Mucosa of stomach (tissue), 1 donor: ENCODE results near the gene ELOVL6.
"Not testable (repeated sequence)": the region's sequence is repeated elsewhere in the genome, so short reads cannot be mapped to it uniquely, and the experiment has no call there.

Experiments
- H3K27me3 ChIP-seq: one replicate; pipeline ENCODE4 v1.7.0; 2013; ENCODE audit warnings: mild to moderate bottlenecking, low read length; ENCODE audit not compliant: control insufficient read depth, insufficient read depth
- H3K36me3 ChIP-seq: one replicate; pipeline ENCODE4 v1.7.0; 2013; ENCODE audit warnings: low read length; ENCODE audit not compliant: control insufficient read depth, insufficient read depth
- H3K4me1 ChIP-seq: one replicate; pipeline ENCODE4 v1.7.0; 2013; ENCODE audit warnings: mild to moderate bottlenecking, low read length; ENCODE audit not compliant: control insufficient read depth, insufficient read depth
- H3K4me3 ChIP-seq: one replicate; pipeline ENCODE4 v1.7.0; 2013; ENCODE audit warnings: low read length
- H3K9ac ChIP-seq: one replicate; pipeline ENCODE4 v1.7.0; 2013; ENCODE audit warnings: mild to moderate bottlenecking, low read length, moderate library complexity
- H3K9me3 ChIP-seq: one replicate; pipeline ENCODE4 v1.7.0; 2013; ENCODE audit warnings: mild to moderate bottlenecking, low read length, moderate library complexity; ENCODE audit not compliant: control insufficient read depth
- donor health status: Pancreatic carcinoma.

The ELOVL6 gene

DNA sequence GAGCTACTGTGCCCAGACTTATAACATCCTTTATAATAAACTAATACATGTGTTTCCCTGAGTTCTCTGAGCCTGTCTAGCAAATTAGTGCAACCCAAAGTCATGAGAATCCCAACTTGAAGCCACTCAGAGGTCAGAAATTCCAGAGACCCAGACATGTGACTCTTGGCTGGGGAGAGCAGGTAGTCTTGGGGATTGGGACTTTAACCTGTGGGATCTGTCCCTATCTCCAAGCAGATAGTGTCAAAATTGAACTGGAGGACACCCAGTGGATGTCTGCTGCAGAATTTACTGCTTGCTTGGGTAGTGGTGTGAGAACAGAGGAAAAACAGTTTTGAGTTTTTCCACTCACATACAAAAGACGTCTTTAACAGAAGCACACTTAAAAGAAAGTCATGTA is 26.4 kb downstream of the ELOVL6 start:
- Histone ChIP-seq H3K4me3 (no peak overlapping the region), H3K9me3 (no peaks in the 10 kb centered on the region), H3K36me3 (no peaks in the 10 kb centered on the region), H3K4me1 (peaks cover 15% of the 10 kb centered on the region), H3K27me3 (no peaks in the 10 kb centered on the region), H3K9ac (no peak overlapping the region)

DNA sequence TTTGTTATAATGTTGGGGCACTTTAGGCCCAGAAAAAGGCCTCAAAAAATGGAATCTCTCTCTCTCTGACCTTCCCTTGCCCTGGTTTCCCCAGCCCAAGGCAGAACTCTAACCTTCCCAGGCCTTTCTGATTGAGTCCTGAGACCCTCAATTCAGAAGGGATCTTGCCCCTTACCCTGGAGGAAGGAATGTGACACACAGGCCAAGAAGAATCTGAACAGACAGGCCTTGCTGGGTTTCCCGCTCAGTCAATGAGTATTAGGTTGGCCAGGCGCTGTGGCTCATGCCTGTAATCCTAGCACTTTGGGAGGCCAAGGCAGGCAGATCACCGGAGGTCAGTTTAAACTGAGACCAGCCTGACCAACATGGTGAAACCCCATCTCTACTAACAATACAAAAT is 27.6 kb downstream of the ELOVL6 start:
- H3K4me3 ChIP-seq = no peak overlapping the region
- no peak overlapping the region for H3K9ac ChIP-seq
- no peaks in the 10 kb centered on the region for H3K9me3 ChIP-seq
- no peaks in the 10 kb centered on the region for H3K27me3 ChIP-seq
- peaks cover 21% of the 10 kb centered on the region for H3K4me1 ChIP-seq
- no peaks in the 10 kb centered on the region for H3K36me3 ChIP-seq

DNA sequence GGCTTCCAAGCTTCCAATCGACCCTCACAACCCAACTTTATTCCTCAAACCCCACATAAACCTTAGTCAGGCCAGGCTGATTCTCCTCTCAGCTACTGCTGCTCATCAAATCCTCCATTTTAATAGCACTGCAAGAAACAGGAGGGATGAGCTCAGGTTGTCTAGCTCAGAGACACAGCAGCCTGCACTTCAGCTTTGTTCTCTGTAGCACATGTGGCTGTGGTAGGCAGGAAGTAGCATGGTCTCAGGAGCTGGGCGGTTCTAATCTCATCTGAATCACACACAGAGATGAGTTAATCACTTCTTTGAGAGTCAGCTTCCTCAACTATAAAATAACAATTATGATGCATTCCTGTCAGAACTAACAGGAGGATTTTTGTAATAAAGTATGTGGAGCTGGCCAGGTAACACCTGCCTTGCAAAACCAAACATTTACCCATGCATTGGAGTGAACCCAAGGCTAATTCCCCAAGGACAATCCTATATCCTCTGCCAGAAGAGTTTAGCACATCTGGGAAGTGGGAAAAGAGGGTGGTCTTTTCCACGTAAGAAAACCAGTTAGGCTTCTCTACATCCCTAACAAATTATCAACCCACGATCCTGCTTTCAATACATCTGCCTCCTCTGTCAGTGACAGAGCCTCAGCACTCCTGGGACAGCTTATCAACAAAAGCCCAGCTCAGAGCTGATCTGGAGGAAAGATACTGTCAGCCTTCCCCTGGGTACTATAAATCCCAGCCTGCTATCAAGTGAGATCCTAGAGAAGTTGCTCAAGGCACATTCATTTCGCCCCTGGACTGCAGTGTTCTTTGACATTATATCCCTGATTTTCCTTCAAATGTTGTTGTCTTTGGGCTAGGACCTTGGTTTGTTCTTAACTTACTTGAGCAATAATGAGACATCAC is 32.8 kb downstream of the ELOVL6 start:
- Histone ChIP-seq H3K4me1 (peaks cover 36% of the 10 kb centered on the region), H3K9ac (no peak overlapping the region)

GRCh38 chr4:110164856-110165255 is 33.6 kb downstream of the ELOVL6 start:
- no peak overlapping the region for H3K9ac ChIP-seq
- no peaks in the 10 kb centered on the region for H3K9me3 ChIP-seq
- no peak overlapping the region for H3K4me3 ChIP-seq
- H3K4me1 ChIP-seq = peaks cover 44% of the 10 kb centered on the region
- no peaks in the 10 kb centered on the region for H3K27me3 ChIP-seq
- H3K36me3 ChIP-seq = no peaks in the 10 kb centered on the region

More for the DNA sequence above, 32.8 kb downstream of the ELOVL6 start:
- Histone ChIP-seq H3K36me3 (no peaks in the 10 kb centered on the region), H3K9me3 (no peaks in the 10 kb centered on the region), H3K27me3 (no peaks in the 10 kb centered on the region), H3K4me3 (no peak overlapping the region)

GRCh38 chr4:110164251-110164650 is 34.2 kb downstream of the ELOVL6 start:
- Histone ChIP-seq H3K9ac (no peak overlapping the region), H3K27me3 (no peaks in the 10 kb centered on the region), H3K36me3 (no peaks in the 10 kb centered on the region), H3K4me1 (peaks cover 44% of the 10 kb centered on the region), H3K9me3 (no peaks in the 10 kb centered on the region), H3K4me3 (no peak overlapping the region)

- H3K27me3 ChIP-seq = no peaks in the 10 kb centered on the region
- H3K4me3 ChIP-seq = no peak overlapping the region
- H3K9me3 ChIP-seq = no peaks in the 10 kb centered on the region
- no peaks in the 10 kb centered on the region for H3K36me3 ChIP-seq
- H3K9ac ChIP-seq = no peak overlapping the region
- peaks cover 44% of the 10 kb centered on the region for H3K4me1 ChIP-seq
Observed at GRCh38 chr4:110163327-110164069, 34.9 kb downstream of the ELOVL6 start.

- Histone ChIP-seq H3K9me3 (no peaks in the 10 kb centered on the region), H3K9ac (no peak overlapping the region), H3K27me3 (no peaks in the 10 kb centered on the region), H3K4me3 (no peak overlapping the region), H3K36me3 (no peaks in the 10 kb centered on the region), H3K4me1 (peaks cover 35% of the 10 kb centered on the region)
Observed at GRCh38 chr4:110160618-110161017, 37.8 kb downstream of the ELOVL6 start.

DNA sequence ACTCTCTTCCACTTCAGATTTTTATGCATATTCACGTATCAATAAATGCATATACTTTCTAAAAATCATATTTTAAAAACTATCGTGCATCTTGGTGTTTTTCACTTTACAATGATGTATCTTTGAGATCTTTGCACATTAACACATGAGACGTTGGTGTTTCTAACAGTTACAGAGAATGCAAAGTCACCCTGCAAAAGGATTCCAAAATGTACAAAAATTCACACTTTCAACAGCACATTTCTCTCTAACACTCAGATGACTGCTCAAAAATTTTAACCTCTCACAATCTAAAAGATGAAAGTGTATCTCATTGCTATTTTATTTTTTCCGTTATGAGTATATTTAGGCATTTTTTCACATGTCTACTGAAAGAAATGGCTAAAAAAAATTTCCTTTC is 38.9 kb downstream of the ELOVL6 start:
- Histone ChIP-seq H3K36me3 (no peaks in the 10 kb centered on the region), H3K9me3 (no peaks in the 10 kb centered on the region), H3K4me3 (no peak overlapping the region), H3K27me3 (no peaks in the 10 kb centered on the region), H3K4me1 (peaks cover 25% of the 10 kb centered on the region), H3K9ac (no peak overlapping the region)

- Histone ChIP-seq H3K36me3 (no peaks in the 10 kb centered on the region), H3K4me1 (peaks cover 8% of the 10 kb centered on the region), H3K4me3 (no peak overlapping the region), H3K9me3 (no peaks in the 10 kb centered on the region), H3K27me3 (no peaks in the 10 kb centered on the region), H3K9ac (no peak overlapping the region)
Observed at GRCh38 chr4:110157580-110157979, 40.8 kb downstream of the ELOVL6 start.

- not testable (repeated sequence) for H3K9me3 ChIP-seq, H3K27me3 ChIP-seq, H3K4me3 ChIP-seq, H3K36me3 ChIP-seq, H3K4me1 ChIP-seq, H3K9ac ChIP-seq
Observed at GRCh38 chr4:110157166-110157565, 41.2 kb downstream of the ELOVL6 start.

DNA sequence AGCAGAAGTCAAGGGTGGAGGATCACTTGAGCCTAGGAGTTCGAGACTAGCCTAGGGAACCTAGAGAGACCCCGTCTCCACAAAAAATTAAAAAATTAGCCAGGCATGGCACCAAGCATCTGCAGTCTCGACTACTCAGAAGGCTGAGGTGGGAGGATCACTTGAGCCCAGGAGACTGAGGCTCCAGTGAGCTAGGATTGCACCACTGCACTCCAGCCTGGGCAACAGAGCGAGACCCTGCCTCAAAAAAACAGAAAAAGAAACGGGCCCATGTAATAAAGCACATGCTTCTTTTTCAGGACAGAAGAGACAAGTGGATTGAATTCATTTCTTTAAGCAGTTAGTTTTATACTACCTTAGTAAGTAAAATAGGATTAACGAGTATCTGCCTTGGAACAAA is 42.0 kb downstream of the ELOVL6 start:
- Histone ChIP-seq H3K9ac (no peak overlapping the region), H3K36me3 (no peaks in the 10 kb centered on the region), H3K9me3 (no peaks in the 10 kb centered on the region), H3K4me1 (peaks cover 8% of the 10 kb centered on the region), H3K27me3 (no peaks in the 10 kb centered on the region), H3K4me3 (no peak overlapping the region)

DNA sequence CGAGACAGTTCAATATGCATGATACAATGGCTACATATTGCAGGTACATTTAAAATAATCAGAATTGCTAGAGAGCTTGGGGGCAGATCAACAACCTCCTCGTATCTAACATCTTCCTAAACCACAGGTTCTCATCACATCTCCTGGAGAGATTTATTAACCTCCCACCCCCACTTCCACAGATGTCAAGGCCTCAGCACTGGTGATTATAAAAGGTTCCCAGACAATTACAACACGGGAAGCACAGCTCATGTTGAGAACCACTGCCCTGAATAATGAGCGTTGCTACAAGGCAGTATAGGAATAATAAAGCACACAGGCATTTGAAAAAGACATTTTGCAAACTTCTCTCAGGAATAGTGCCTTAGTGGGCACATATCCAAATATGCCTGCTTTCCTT is 42.8 kb downstream of the ELOVL6 start:
- no peak overlapping the region for H3K4me3 ChIP-seq
- no peaks in the 10 kb centered on the region for H3K36me3 ChIP-seq
- peaks cover 8% of the 10 kb centered on the region for H3K4me1 ChIP-seq
- no peaks in the 10 kb centered on the region for H3K27me3 ChIP-seq
- no peaks in the 10 kb centered on the region for H3K9me3 ChIP-seq
- H3K9ac ChIP-seq = no peak overlapping the region
